Common myeloid progenitor, CD34-positive (primary cell): ENCODE data around the gene TAPT1.

Experiments used
- CTCF ChIA-PET: fragments of 350-600 bp; sonication (Branson Sonifier 250); formaldehyde crosslinking; loops from one replicate; lab custom pipeline; 2021; ENCODE audit warnings: antibody characterized with exemption; lab: Charles Lee
- POLR2A ChIA-PET: fragments of 350-600 bp; sonication (Branson Sonifier 250); formaldehyde crosslinking; loops from one replicate; lab custom pipeline; 2021; ENCODE audit warnings: antibody characterized with exemption; lab: Charles Lee
- DNase-seq, 3 donors: peaks; one replicate each; pipeline versions ENCODE4 v3.0.0 to v3.0.0-alpha.2; 2013
- H3K27ac ChIP-seq, 2 experiments: 1 replicate in 1 of 2; 2 replicates in 1 of 2; pipeline ENCODE4 v1.7.0; 2013; ENCODE audit warnings: inconsistent platforms in 2 of 2, low read length in 2 of 2, mild to moderate bottlenecking in 2 of 2, low read depth in 1 of 2, moderate library complexity in 1 of 2; ENCODE audit not compliant: severe bottlenecking in 2 of 2, insufficient read depth in 1 of 2, poor library complexity in 1 of 2
- H3K27me3 ChIP-seq, 5 experiments: replicated peaks in 2 of 5; 1 replicate in 3 of 5; 2 replicates in 2 of 5; pipeline versions ENCODE4 v1.6.1 to v1.7.0; 2013; ENCODE audit warnings: low read length in 4 of 5, mild to moderate bottlenecking in 2 of 5, moderate library complexity in 2 of 5, inconsistent platforms in 1 of 5; ENCODE audit not compliant: insufficient read depth in 5 of 5, control insufficient read depth in 4 of 5
- H3K36me3 ChIP-seq, 4 experiments: 1 replicate in 2 of 4; 2 replicates in 2 of 4; pipeline versions ENCODE4 v1.6.1 to v1.7.0; 2013; ENCODE audit warnings: low read length in 3 of 4, control low read depth in 1 of 4, mild to moderate bottlenecking in 1 of 4; ENCODE audit not compliant: control insufficient read depth in 4 of 4, insufficient read depth in 4 of 4
- H3K4me1 ChIP-seq, 4 experiments: 1 replicate in 3 of 4; 2 replicates in 1 of 4; pipeline versions ENCODE4 v1.6.1 to v1.7.1; 2013; ENCODE audit warnings: low read length in 3 of 4, mild to moderate bottlenecking in 3 of 4, control low read depth in 1 of 4, inconsistent platforms in 1 of 4, moderate library complexity in 1 of 4; ENCODE audit not compliant: control insufficient read depth in 4 of 4, insufficient read depth in 4 of 4; ENCODE audit errors: control extremely low read depth in 1 of 4
- H3K4me3 ChIP-seq, 7 experiments: 1 replicate in 4 of 7; 2 replicates in 3 of 7; pipeline versions ENCODE4 v1.5.1 to v1.7.0; 2013; ENCODE audit warnings: mild to moderate bottlenecking in 7 of 7, low read length in 6 of 7, moderate library complexity in 6 of 7, inconsistent platforms in 2 of 7, low read depth in 2 of 7, control low read depth in 1 of 7; ENCODE audit not compliant: insufficient read depth in 4 of 7, control insufficient read depth in 1 of 7; ENCODE audit errors: extremely low read depth in 1 of 7
- H3K9me3 ChIP-seq, 5 experiments: 1 replicate in 4 of 5; 2 replicates in 1 of 5; pipeline versions ENCODE4 v1.6.1 to v1.7.1; 2013; ENCODE audit warnings: low read length in 4 of 5, mild to moderate bottlenecking in 2 of 5, inconsistent platforms in 1 of 5, low read depth in 1 of 5, moderate library complexity in 1 of 5; ENCODE audit not compliant: control insufficient read depth in 4 of 5, insufficient read depth in 2 of 5; ENCODE audit errors: control extremely low read depth in 1 of 5
- WGBS: methylation state at CpG from one replicate; pipeline ENCODE4 v1.1.5; 2013; ENCODE audit not compliant: insufficient coverage; 5-methylcytosine and 5-hydroxymethylcytosine counted together

TAPT1 gene

GRCh38 chr4:16218950-16219349, 7.3 kb downstream of the TAPT1 start:
- POLR2A ChIA-PET: interaction anchor here (1.1 kb wide), 1 partner anchor 11 kb away, joined by 5 read pairs; no protein-coding TSS in a partner anchor
- Histone ChIP-seq H3K27ac (no peak overlapping the region), H3K36me3 (peaks cover 2 to 23% (median 8%) of the 10 kb centered on the region in 4 experiments), H3K9me3 (no peaks in the 10 kb centered on the region), H3K4me1 (peaks cover 15 to 48% (median 33%) of the 10 kb centered on the region in 4 experiments), H3K27me3 (no peaks in the 10 kb centered on the region), H3K4me3 (no peak overlapping the region)
- DNase-seq: no peak
- CTCF ChIA-PET: interaction anchor here (0.6 to 2.5 kb wide), 7 partner anchors 13 to 190 kb away, joined by 3 to 10 read pairs (median 4); no protein-coding TSS in a partner anchor

GRCh38 chr4:16217300-16218051, 8.8 kb downstream of the TAPT1 start:
- CTCF ChIA-PET: interaction anchor here (1.0 to 2.5 kb wide), 4 partner anchors 8 to 47 kb away, joined by 3 to 10 read pairs (median 6); no protein-coding TSS in a partner anchor
- peak overlapping the region in 2 of 7 experiments; percentile 7 to 28 for H3K4me3 ChIP-seq
- POLR2A ChIA-PET: interaction anchor here (0.6 to 1.1 kb wide), 4 partner anchors 10 to 189 kb away, joined by 3 to 5 read pairs (median 4); no protein-coding TSS in a partner anchor
- peaks cover 2 to 27% (median 9%) of the 10 kb centered on the region in 4 experiments for H3K36me3 ChIP-seq
- H3K27me3 ChIP-seq: no peaks in the 10 kb centered on the region
- no peak overlapping the region for H3K27ac ChIP-seq
- WGBS: 45% methylated on average over 4 of the region's 6 CpGs
- no peaks in the 10 kb centered on the region for H3K9me3 ChIP-seq
- peaks cover 3 to 48% (median 22%) of the 10 kb centered on the region in 4 experiments for H3K4me1 ChIP-seq
- peak in 2 of 3 donors; percentile 30 to 37 for DNase-seq

- Histone ChIP-seq H3K4me1 (peaks cover 0 to 60% (median 28%) of the 10 kb centered on the region in 4 experiments), H3K36me3 (peaks cover 6 to 39% (median 12%) of the 10 kb centered on the region in 4 experiments), H3K9me3 (no peaks in the 10 kb centered on the region), H3K4me3 (no peak overlapping the region), H3K27me3 (no peaks in the 10 kb centered on the region), H3K27ac (peak overlapping the region in 1 of 2 experiments; percentile 20)
- no peak for DNase-seq
- POLR2A ChIA-PET: no interaction called here
- WGBS: no CpG with 5 or more reads among the region's 2 CpGs
- CTCF ChIA-PET: interaction anchor here (0.9 to 11.2 kb wide), 9 partner anchors 7 to 187 kb away, joined by 3 to 100 read pairs (median 5); no protein-coding TSS in a partner anchor
These were observed 13.2 kb downstream of the TAPT1 start for GRCh38 chr4:16213121-16213520.

GRCh38 chr4:16212138-16212782, 14.0 kb downstream of the TAPT1 start:
- H3K27ac ChIP-seq: peak overlapping the region in 1 of 2 experiments; percentile 73
- WGBS: 100% methylated on average over 1 of the region's 3 CpGs

GRCh38 chr4:16207409-16207808, 18.9 kb downstream of the TAPT1 start:
- Histone ChIP-seq H3K4me3 (no peak overlapping the region), H3K27me3 (no peaks in the 10 kb centered on the region), H3K27ac (peak overlapping the region in 1 of 2 experiments; percentile 4), H3K9me3 (no peaks in the 10 kb centered on the region), H3K4me1 (peaks cover 3 to 41% (median 29%) of the 10 kb centered on the region in 4 experiments), H3K36me3 (peaks cover 14 to 55% (median 24%) of the 10 kb centered on the region in 4 experiments)
- 86% methylated on average over 1 of the region's 1 CpG for WGBS
- ChIA-PET POLR2A (interaction anchor here (1.2 kb wide), 1 partner anchor 11 kb away, joined by 5 read pairs; no protein-coding TSS in a partner anchor), CTCF (interaction anchor here (0.8 to 11.2 kb wide), 8 partner anchors 10 to 75 kb away, joined by 3 to 100 read pairs (median 4); no protein-coding TSS in a partner anchor)
- no peak for DNase-seq

More at GRCh38 chr4:16212138-16212782, 14.0 kb downstream of the TAPT1 start:
- Histone ChIP-seq H3K4me1 (peaks cover 3 to 56% (median 24%) of the 10 kb centered on the region in 4 experiments), H3K36me3 (peaks cover 6 to 39% (median 12%) of the 10 kb centered on the region in 4 experiments), H3K9me3 (no peaks in the 10 kb centered on the region), H3K27me3 (no peaks in the 10 kb centered on the region), H3K4me3 (peak overlapping the region in 2 of 7 experiments; percentile 41 to 50)
- no peak for DNase-seq
- ChIA-PET POLR2A (interaction anchor here (0.6 kb wide), 1 partner anchor 14 kb away, joined by 4 read pairs; no protein-coding TSS in a partner anchor), CTCF (interaction anchor here (0.6 to 11.2 kb wide), 6 partner anchors 9 to 192 kb away, joined by 3 to 100 read pairs (median 5); no protein-coding TSS in a partner anchor)

GRCh38 chr4:16206848-16207247, 19.4 kb downstream of the TAPT1 start:
- Histone ChIP-seq H3K27ac (peak overlapping the region in 1 of 2 experiments; percentile 4), H3K9me3 (no peaks in the 10 kb centered on the region), H3K4me1 (peaks cover 3 to 36% (median 23%) of the 10 kb centered on the region in 4 experiments), H3K36me3 (peaks cover 14 to 54% (median 26%) of the 10 kb centered on the region in 4 experiments), H3K27me3 (no peaks in the 10 kb centered on the region), H3K4me3 (no peak overlapping the region)
- DNase-seq: peak in 2 of 3 donors; percentile 63 to 66
- 0% methylated on average over 2 of the region's 2 CpGs for WGBS
- ChIA-PET CTCF (interaction anchor here (0.8 to 11.2 kb wide), 10 partner anchors 8 to 59 kb away, joined by 3 to 100 read pairs (median 10); no protein-coding TSS in a partner anchor), POLR2A (interaction anchor here (1.2 kb wide), 1 partner anchor 11 kb away, joined by 5 read pairs; no protein-coding TSS in a partner anchor)
